Karpas-422 (cell line): Measurements from ENCODE around the gene BRAT1. TPM values are rescaled to one million over a fixed set of nuclear protein-coding genes. Genes with fewer than 3 reads are reported as not detected.
A peak's percentile ranks its signal among the peaks of the same experiment; 100 is the strongest.

Source experiments
- DNase-seq: peaks from one replicate; pipeline ENCODE4 v3.0.0-alpha.2; 2015
- H2AFZ ChIP-seq: fragments of 200-600 bp; sonication (generic); 2 replicates; pipeline ENCODE4 v1.6.1; 2014; ENCODE audit warnings: antibody characterized with exemption, low read length, mixed read lengths
- H3K27ac ChIP-seq: fragments of 200-600 bp; sonication (generic); 2 replicates; pipeline ENCODE4 v1.5.1; 2014; ENCODE audit warnings: mild to moderate bottlenecking, low read length, moderate library complexity
- H3K27me3 ChIP-seq: fragments of 200-600 bp; sonication (generic); 2 replicates; pipeline ENCODE4 v1.6.1; 2014; ENCODE audit warnings: low read length, mixed read lengths
- H3K36me3 ChIP-seq: fragments of 200-600 bp; sonication (generic); 2 replicates; pipeline ENCODE4 v1.6.1; 2014; ENCODE audit warnings: low read length, mixed read lengths; ENCODE audit not compliant: insufficient read depth
- H3K4me1 ChIP-seq: fragments of 200-600 bp; sonication (generic); 2 replicates; pipeline ENCODE4 v1.6.1; 2014; ENCODE audit warnings: mild to moderate bottlenecking, low read length, mixed read lengths
- H3K4me2 ChIP-seq: fragments of 200-600 bp; sonication (generic); 2 replicates; pipeline ENCODE4 v1.6.1; 2014; ENCODE audit warnings: low read length, low read depth, mild to moderate bottlenecking; ENCODE audit not compliant: poor library complexity, severe bottlenecking
- H3K4me3 ChIP-seq: fragments of 200-600 bp; sonication (generic); 2 replicates; pipeline ENCODE4 v1.5.1; 2014; ENCODE audit warnings: mild to moderate bottlenecking, antibody characterized with exemption, low read length, mixed read lengths
- H3K79me2 ChIP-seq: fragments of 200-600 bp; sonication (generic); 2 replicates; pipeline ENCODE4 v1.6.1; 2014; ENCODE audit warnings: mild to moderate bottlenecking, low read length, mixed read lengths
- H3K9ac ChIP-seq: fragments of 200-600 bp; sonication (generic); 2 replicates; pipeline ENCODE4 v1.6.0; 2014; ENCODE audit warnings: low read length
- H3K9me2 ChIP-seq: fragments of 200-600 bp; sonication (generic), shearing (Covaris generic); replicated peaks from 2 replicates; pipeline ENCODE4 v1.6.0; 2014; ENCODE audit warnings: mild to moderate bottlenecking, low read length, moderate library complexity; ENCODE audit not compliant: insufficient read depth
- H3K9me3 ChIP-seq: fragments of 300-700, 200-600 bp; sonication (generic); 2 replicates; pipeline ENCODE4 v1.6.1; 2014; ENCODE audit warnings: low read length, mixed read lengths
- H4K20me1 ChIP-seq: fragments of 200-600 bp; sonication (generic); 2 replicates; pipeline ENCODE4 v1.6.1; 2014; ENCODE audit warnings: mild to moderate bottlenecking, antibody characterized with exemption, low read length, low read depth; ENCODE audit not compliant: insufficient read depth
- total RNA-seq: library from RNA; depleted of rRNA; stranded (reverse); fragments of >200 nt; shearing (Covaris generic); gene quantifications from 2 replicates; pipeline ENCODE4 v1.2.3, GENCODE V29; 2014; ENCODE audit warnings: low replicate concordance

The BRAT1 gene
- total RNA-seq, 1 experiment from 2014 or later: 10.5 TPM

- Histone ChIP-seq H4K20me1 (no peaks in the 10 kb centered on the region; the same call in 1 of the 2 replicates), H3K4me2 (no peak overlapping the region), H3K36me3 (no peaks in the 10 kb centered on the region), H3K27ac (no peak overlapping the region), H3K79me2 (no peaks in the 10 kb centered on the region), H3K9ac (no peak overlapping the region), H2AFZ (no peak overlapping the region), H3K9me3 (no peaks in the 10 kb centered on the region), H3K27me3 (no peaks in the 10 kb centered on the region), H3K4me1 (peaks cover 18% of the 10 kb centered on the region), H3K4me3 (no peak overlapping the region), H3K9me2 (no peaks in the 10 kb centered on the region)
- no peak for DNase-seq
Measured at GRCh38 chr7:2517026-2517425, 38.3 kb downstream of the BRAT1 start.

GRCh38 chr7:2516194-2516555 lies 39.1 kb downstream of the BRAT1 start:
- Histone ChIP-seq H3K4me1 (peaks cover 25% of the 10 kb centered on the region), H2AFZ (no peak overlapping the region), H3K79me2 (no peaks in the 10 kb centered on the region), H4K20me1 (no peaks in the 10 kb centered on the region), H3K36me3 (no peaks in the 10 kb centered on the region), H3K4me2 (no peak overlapping the region), H3K9me2 (no peaks in the 10 kb centered on the region), H3K4me3 (no peak overlapping the region), H3K9me3 (no peaks in the 10 kb centered on the region), H3K27ac (no peak overlapping the region), H3K27me3 (no peaks in the 10 kb centered on the region), H3K9ac (no peak overlapping the region)
- no peak for DNase-seq

GRCh38 chr7:2515424-2516193 lies 39.7 kb downstream of the BRAT1 start:
- H3K27ac ChIP-seq: no peak overlapping the region
- H3K4me2 ChIP-seq: no peak overlapping the region
- no peaks in the 10 kb centered on the region for H3K9me3 ChIP-seq
- H2AFZ ChIP-seq: no peak overlapping the region
- no peak overlapping the region for H3K4me3 ChIP-seq
- H4K20me1 ChIP-seq: no peaks in the 10 kb centered on the region
- no peak for DNase-seq
- no peaks in the 10 kb centered on the region for H3K27me3 ChIP-seq
- H3K9me2 ChIP-seq: no peaks in the 10 kb centered on the region
- peaks cover 29% of the 10 kb centered on the region for H3K4me1 ChIP-seq
- H3K9ac ChIP-seq: no peak overlapping the region
- H3K79me2 ChIP-seq: no peaks in the 10 kb centered on the region
- H3K36me3 ChIP-seq: no peaks in the 10 kb centered on the region

DNA sequence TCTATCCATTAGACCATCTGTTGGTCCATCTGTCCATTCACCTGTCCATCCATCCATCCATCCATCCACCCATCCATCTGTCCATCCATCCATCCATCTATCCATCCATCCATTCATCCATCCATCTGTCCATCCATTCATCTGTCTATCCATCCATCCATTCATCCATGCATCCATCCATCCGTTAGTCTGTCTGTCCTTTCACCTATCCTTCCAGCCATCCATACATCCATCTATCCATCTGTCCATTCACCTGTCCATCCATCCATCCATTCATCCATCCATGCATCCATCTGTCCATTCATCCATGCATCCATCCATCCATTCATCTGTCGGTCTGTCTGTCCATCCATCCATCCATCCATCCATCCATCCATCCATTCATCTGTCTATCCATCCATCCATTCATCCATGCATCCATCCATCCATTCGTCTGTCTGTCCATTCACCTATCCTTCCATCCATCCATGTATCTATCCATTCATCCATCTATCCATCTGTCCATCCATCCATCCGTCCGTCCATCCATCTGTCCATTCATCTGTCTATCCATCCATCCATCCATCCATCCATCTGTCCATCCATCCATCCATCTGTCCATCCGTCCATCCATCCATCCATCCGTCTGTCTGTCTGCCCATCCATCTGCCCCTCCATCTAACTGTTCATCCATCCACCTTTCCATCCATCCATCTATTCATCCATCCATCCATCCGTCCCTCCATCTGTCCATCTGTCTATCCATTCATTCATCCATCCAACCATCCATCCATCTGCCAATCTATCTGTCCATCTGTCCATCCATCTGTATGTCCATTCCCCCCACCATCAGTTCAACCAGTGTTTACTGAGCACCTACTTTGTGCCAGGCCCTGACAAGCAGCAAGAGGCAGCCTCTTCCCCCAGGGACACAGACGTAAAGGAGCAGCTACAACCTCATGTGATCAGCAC lies 40.6 kb downstream of the BRAT1 start:
- no peak overlapping the region for H3K9ac ChIP-seq
- no peak overlapping the region for H2AFZ ChIP-seq
- H3K9me2 ChIP-seq: no peaks in the 10 kb centered on the region
- peaks cover 23% of the 10 kb centered on the region for H3K4me1 ChIP-seq
- no peak overlapping the region for H3K4me2 ChIP-seq
- no peaks in the 10 kb centered on the region for H3K36me3 ChIP-seq
- no peaks in the 10 kb centered on the region for H3K27me3 ChIP-seq
- H3K79me2 ChIP-seq: no peaks in the 10 kb centered on the region
- H3K4me3 ChIP-seq: no peak overlapping the region
- H3K9me3 ChIP-seq: no peaks in the 10 kb centered on the region
- H3K27ac ChIP-seq: no peak overlapping the region
- H4K20me1 ChIP-seq: no peaks in the 10 kb centered on the region
- no peak for DNase-seq

DNA sequence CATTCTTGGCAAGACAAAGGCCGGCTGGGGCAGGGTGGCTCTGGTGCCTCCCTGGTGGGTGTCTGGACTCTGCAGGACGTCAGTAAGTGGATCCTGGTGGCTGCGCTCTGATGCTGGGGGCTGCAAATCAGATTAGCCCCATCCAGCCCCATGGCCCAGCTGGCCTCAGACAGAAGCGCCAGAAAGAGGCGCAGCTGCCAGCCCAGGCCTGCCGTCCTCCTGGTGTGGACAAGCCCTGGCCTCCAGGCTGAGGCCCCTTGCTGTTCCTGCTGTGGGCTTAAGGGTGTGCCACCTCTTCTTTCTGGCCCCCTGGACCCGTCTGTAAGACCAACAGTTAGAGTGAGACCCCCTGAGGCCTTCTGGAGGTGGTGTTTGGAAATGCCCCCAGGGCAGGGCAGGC lies 41.6 kb downstream of the BRAT1 start:
- no peak overlapping the region for H2AFZ ChIP-seq
- H3K4me1 ChIP-seq: peaks cover 16% of the 10 kb centered on the region
- no peaks in the 10 kb centered on the region for H3K9me2 ChIP-seq
- no peak for DNase-seq
- no peaks in the 10 kb centered on the region for H4K20me1 ChIP-seq
- no peaks in the 10 kb centered on the region for H3K36me3 ChIP-seq
- H3K4me3 ChIP-seq: no peak overlapping the region
- no peaks in the 10 kb centered on the region for H3K27me3 ChIP-seq
- H3K9me3 ChIP-seq: no peaks in the 10 kb centered on the region
- no peak overlapping the region for H3K27ac ChIP-seq
- H3K4me2 ChIP-seq: no peak overlapping the region
- H3K9ac ChIP-seq: no peak overlapping the region
- H3K79me2 ChIP-seq: no peaks in the 10 kb centered on the region

DNA sequence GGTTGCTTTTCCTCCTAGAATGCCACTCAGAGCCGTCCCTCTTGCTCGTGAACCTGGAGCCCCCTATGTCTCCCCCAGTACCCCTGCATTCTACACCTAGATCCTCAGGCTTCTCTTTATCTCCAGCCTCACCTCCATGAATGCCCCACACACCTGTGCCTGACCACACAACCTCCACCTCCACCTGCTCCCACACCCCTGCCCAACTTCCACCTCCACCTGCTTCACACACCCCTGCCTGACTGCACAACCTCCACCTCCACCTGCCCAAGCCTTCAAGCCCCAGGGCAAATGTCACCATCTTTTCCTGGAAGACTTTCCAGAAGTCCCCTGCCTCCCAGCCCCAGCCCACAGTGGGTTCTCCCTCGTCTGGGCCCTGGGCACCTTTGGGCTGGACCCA lies 42.6 kb downstream of the BRAT1 start:
- no peaks in the 10 kb centered on the region for H4K20me1 ChIP-seq
- no peaks in the 10 kb centered on the region for H3K27me3 ChIP-seq
- peaks cover 12% of the 10 kb centered on the region for H3K4me1 ChIP-seq
- no peak overlapping the region for H2AFZ ChIP-seq
- no peak for DNase-seq
- no peaks in the 10 kb centered on the region for H3K36me3 ChIP-seq
- H3K9ac ChIP-seq: no peak overlapping the region
- no peak overlapping the region for H3K27ac ChIP-seq
- H3K79me2 ChIP-seq: no peaks in the 10 kb centered on the region
- no peak overlapping the region for H3K4me2 ChIP-seq
- no peaks in the 10 kb centered on the region for H3K9me2 ChIP-seq
- no peaks in the 10 kb centered on the region for H3K9me3 ChIP-seq
- no peak overlapping the region for H3K4me3 ChIP-seq

GRCh38 chr7:2512179-2512661 lies 43.1 kb downstream of the BRAT1 start:
- H3K36me3 ChIP-seq: no peaks in the 10 kb centered on the region
- H3K4me3 ChIP-seq: no peak overlapping the region
- H3K9ac ChIP-seq: no peak overlapping the region
- H3K9me2 ChIP-seq: no peaks in the 10 kb centered on the region
- H3K27ac ChIP-seq: no peak overlapping the region
- no peak for DNase-seq
- H3K4me2 ChIP-seq: no peak overlapping the region
- H2AFZ ChIP-seq: no peak overlapping the region
- no peaks in the 10 kb centered on the region for H3K9me3 ChIP-seq
- no peaks in the 10 kb centered on the region for H4K20me1 ChIP-seq
- no peaks in the 10 kb centered on the region for H3K79me2 ChIP-seq
- peaks cover 12% of the 10 kb centered on the region for H3K4me1 ChIP-seq
- H3K27me3 ChIP-seq: no peaks in the 10 kb centered on the region

DNA sequence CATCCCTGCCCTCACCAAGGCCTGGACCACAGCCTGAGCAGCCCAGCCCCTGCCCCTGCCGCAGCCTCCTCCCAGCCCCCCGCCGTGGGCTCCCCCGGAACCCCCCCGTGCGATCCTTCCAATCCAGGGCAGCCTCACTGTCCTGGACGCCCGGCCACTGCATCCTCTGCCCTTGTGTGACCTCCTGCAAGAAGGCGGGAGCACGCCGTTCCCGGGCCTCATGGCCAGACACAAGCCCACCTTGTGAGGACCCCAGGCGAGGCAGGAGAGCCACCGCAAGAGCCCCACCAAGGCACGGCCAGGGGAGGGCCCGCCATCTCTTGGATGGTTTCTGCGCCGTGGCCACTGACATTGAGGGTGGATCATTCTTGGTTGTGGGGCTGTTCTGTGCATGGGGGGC lies 43.6 kb downstream of the BRAT1 start:
- Histone ChIP-seq H3K27ac (no peak overlapping the region), H3K9me2 (no peaks in the 10 kb centered on the region), H3K4me2 (peak overlapping the region; percentile 49), H3K36me3 (no peaks in the 10 kb centered on the region), H3K4me1 (peaks cover 12% of the 10 kb centered on the region), H2AFZ (no peak overlapping the region), H3K79me2 (no peaks in the 10 kb centered on the region), H4K20me1 (no peaks in the 10 kb centered on the region), H3K9ac (0 out of 2 replicates have a peak overlapping the region, but pooled peaks have one; percentile 47), H3K27me3 (no peaks in the 10 kb centered on the region), H3K9me3 (no peaks in the 10 kb centered on the region), H3K4me3 (peak overlapping the region; percentile 40; the same call in 1 of the 2 replicates)
- DNase-seq: no peak
